ENCODE data around the gene BNC2.

BNC2 gene

GRCh38 chr9:16653491-16654399 lies 216.7 kb downstream of the BNC2 start:
- Histone ChIP-seq H3K9me3 (ENCODE audit: control insufficient read depth, insufficient read depth, low read depth, low read length) (no peaks in the 10 kb centered on the region), H3K4me1 (ENCODE audit: control insufficient read depth, insufficient read depth, low read length) (peaks cover 48% of the 10 kb centered on the region), H3K27me3 (ENCODE audit: control insufficient read depth, insufficient read depth, low read length) (no peaks in the 10 kb centered on the region), H3K9ac (ENCODE audit: low read length) (no peak overlapping the region), H3K4me3 (ENCODE audit: low read depth, low read length) (peak overlapping the region; percentile 11; the same call in 1 of the 2 replicates), H3K36me3 (ENCODE audit: control insufficient read depth, insufficient read depth, low read length) (no peaks in the 10 kb centered on the region), H3K27ac (ENCODE audit: low read depth, low read length) (peak overlapping the region; percentile 7; the same call in 1 of the 2 replicates)

- H3K27me3 ChIP-seq (ENCODE audit: control insufficient read depth, insufficient read depth, low read length) = no peaks in the 10 kb centered on the region
- H3K27ac ChIP-seq (ENCODE audit: low read depth, low read length) = 0 out of 2 replicates have a peak overlapping the region, but pooled peaks have one; percentile 34
- H3K4me1 ChIP-seq (ENCODE audit: control insufficient read depth, insufficient read depth, low read length) = peaks cover 48% of the 10 kb centered on the region
- H3K9ac ChIP-seq (ENCODE audit: low read length) = no peak overlapping the region
- no peaks in the 10 kb centered on the region for H3K36me3 ChIP-seq (ENCODE audit: control insufficient read depth, insufficient read depth, low read length)
- H3K9me3 ChIP-seq (ENCODE audit: control insufficient read depth, insufficient read depth, low read depth, low read length) = no peaks in the 10 kb centered on the region
- H3K4me3 ChIP-seq (ENCODE audit: low read depth, low read length) = no peak overlapping the region
These were observed 217.9 kb downstream of the BNC2 start for GRCh38 chr9:16652582-16652981.

GRCh38 chr9:16651446-16651964 lies 219.0 kb downstream of the BNC2 start:
- Histone ChIP-seq H3K27me3 (ENCODE audit: control insufficient read depth, insufficient read depth, low read length) (no peaks in the 10 kb centered on the region), H3K4me1 (ENCODE audit: control insufficient read depth, insufficient read depth, low read length) (peaks cover 47% of the 10 kb centered on the region), H3K9ac (ENCODE audit: low read length) (no peak overlapping the region), H3K9me3 (ENCODE audit: control insufficient read depth, insufficient read depth, low read depth, low read length) (no peaks in the 10 kb centered on the region), H3K36me3 (ENCODE audit: control insufficient read depth, insufficient read depth, low read length) (no peaks in the 10 kb centered on the region), H3K4me3 (ENCODE audit: low read depth, low read length) (no peak overlapping the region), H3K27ac (ENCODE audit: low read depth, low read length) (no peak overlapping the region)

- H3K27me3 ChIP-seq (ENCODE audit: control insufficient read depth, insufficient read depth, low read length) = no peaks in the 10 kb centered on the region
- no peak overlapping the region for H3K27ac ChIP-seq (ENCODE audit: low read depth, low read length)
- H3K36me3 ChIP-seq (ENCODE audit: control insufficient read depth, insufficient read depth, low read length) = no peaks in the 10 kb centered on the region
- H3K9me3 ChIP-seq (ENCODE audit: control insufficient read depth, insufficient read depth, low read depth, low read length) = no peaks in the 10 kb centered on the region
- H3K4me3 ChIP-seq (ENCODE audit: low read depth, low read length) = no peak overlapping the region
- peaks cover 5% of the 10 kb centered on the region; the same call in 1 of the 2 replicates for H3K4me1 ChIP-seq (ENCODE audit: control insufficient read depth, insufficient read depth, low read length)
- H3K9ac ChIP-seq (ENCODE audit: low read length) = no peak overlapping the region
These were observed 224.5 kb downstream of the BNC2 start for GRCh38 chr9:16645970-16646369.

DNA sequence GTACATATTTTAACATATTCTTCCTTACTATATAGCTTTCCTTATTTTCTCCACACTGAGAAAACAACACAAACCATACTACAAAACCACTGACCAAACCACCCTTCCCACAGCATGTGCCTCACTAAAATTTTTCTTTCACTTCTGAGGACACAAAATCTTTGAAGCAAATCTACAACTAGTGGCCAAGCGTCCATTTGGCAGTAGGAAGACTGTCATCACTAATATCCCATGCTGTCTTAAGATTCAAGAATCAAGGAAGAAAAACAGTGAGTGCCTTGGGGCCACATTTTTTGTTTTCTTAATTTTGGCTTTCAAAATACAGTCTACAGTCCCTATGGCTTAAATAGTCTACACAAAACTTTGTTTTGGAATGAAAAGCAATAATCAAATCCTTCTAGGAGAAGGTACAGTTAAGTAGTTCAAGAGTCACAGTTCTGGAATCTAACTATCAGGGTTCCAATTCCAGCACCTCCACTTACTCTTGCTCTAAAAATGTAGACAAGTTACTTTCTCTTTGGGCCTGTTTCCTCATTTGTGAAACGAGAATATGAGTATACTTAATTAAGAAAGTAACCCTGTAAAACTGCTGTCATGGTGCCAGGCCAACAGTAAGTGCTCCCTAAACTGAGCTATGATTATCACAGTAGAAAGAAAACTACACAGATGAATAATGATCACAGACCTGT lies 227.9 kb downstream of the BNC2 start:
- no peak overlapping the region for H3K27ac ChIP-seq (ENCODE audit: low read depth, low read length)
- no peaks in the 10 kb centered on the region for H3K36me3 ChIP-seq (ENCODE audit: control insufficient read depth, insufficient read depth, low read length)
- H3K4me1 ChIP-seq (ENCODE audit: control insufficient read depth, insufficient read depth, low read length) = peaks cover 13% of the 10 kb centered on the region
- H3K4me3 ChIP-seq (ENCODE audit: low read depth, low read length) = no peak overlapping the region
- H3K9me3 ChIP-seq (ENCODE audit: control insufficient read depth, insufficient read depth, low read depth, low read length) = no peaks in the 10 kb centered on the region
- no peak overlapping the region for H3K9ac ChIP-seq (ENCODE audit: low read length)
- H3K27me3 ChIP-seq (ENCODE audit: control insufficient read depth, insufficient read depth, low read length) = no peaks in the 10 kb centered on the region

DNA sequence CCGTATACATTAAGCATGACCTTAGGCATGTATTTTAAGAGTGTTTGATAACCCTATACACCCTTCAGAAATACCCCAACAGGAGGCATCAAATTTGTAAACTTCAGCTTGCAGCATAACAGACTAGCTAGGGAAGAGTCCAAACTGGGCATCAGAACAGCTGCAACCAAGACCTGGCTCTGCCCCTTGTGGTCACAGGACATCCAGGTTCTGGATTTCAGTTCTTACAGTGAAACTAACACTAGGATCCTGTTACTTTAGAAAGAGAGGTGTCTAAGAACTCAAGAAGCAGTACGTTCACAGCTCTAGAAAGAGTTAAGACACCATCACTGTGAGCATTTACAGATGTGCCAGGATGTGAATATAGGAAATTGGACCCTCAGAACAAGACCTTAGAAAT lies 229.8 kb downstream of the BNC2 start:
- Histone ChIP-seq H3K36me3 (ENCODE audit: control insufficient read depth, insufficient read depth, low read length) (no peaks in the 10 kb centered on the region), H3K27me3 (ENCODE audit: control insufficient read depth, insufficient read depth, low read length) (no peaks in the 10 kb centered on the region), H3K4me1 (ENCODE audit: control insufficient read depth, insufficient read depth, low read length) (peaks cover 20% of the 10 kb centered on the region), H3K27ac (ENCODE audit: low read depth, low read length) (no peak overlapping the region), H3K9ac (ENCODE audit: low read length) (no peak overlapping the region), H3K9me3 (ENCODE audit: control insufficient read depth, insufficient read depth, low read depth, low read length) (no peaks in the 10 kb centered on the region), H3K4me3 (ENCODE audit: low read depth, low read length) (no peak overlapping the region)

- H3K36me3 ChIP-seq (ENCODE audit: control insufficient read depth, insufficient read depth, low read length) = no peaks in the 10 kb centered on the region
- peaks cover 17% of the 10 kb centered on the region for H3K4me1 ChIP-seq (ENCODE audit: control insufficient read depth, insufficient read depth, low read length)
- H3K27ac ChIP-seq (ENCODE audit: low read depth, low read length) = no peak overlapping the region
- H3K9me3 ChIP-seq (ENCODE audit: control insufficient read depth, insufficient read depth, low read depth, low read length) = no peaks in the 10 kb centered on the region
- H3K9ac ChIP-seq (ENCODE audit: low read length) = no peak overlapping the region
- H3K4me3 ChIP-seq (ENCODE audit: low read depth, low read length) = no peak overlapping the region
- no peaks in the 10 kb centered on the region for H3K27me3 ChIP-seq (ENCODE audit: control insufficient read depth, insufficient read depth, low read length)
These were observed 230.8 kb downstream of the BNC2 start for GRCh38 chr9:16639644-16640043.

- H3K36me3 ChIP-seq (ENCODE audit: control insufficient read depth, insufficient read depth, low read length) = no peaks in the 10 kb centered on the region
- H3K9me3 ChIP-seq (ENCODE audit: control insufficient read depth, insufficient read depth, low read depth, low read length) = no peaks in the 10 kb centered on the region
- H3K27me3 ChIP-seq (ENCODE audit: control insufficient read depth, insufficient read depth, low read length) = no peaks in the 10 kb centered on the region
- H3K4me3 ChIP-seq (ENCODE audit: low read depth, low read length) = no peak overlapping the region
- no peak overlapping the region for H3K9ac ChIP-seq (ENCODE audit: low read length)
- H3K27ac ChIP-seq (ENCODE audit: low read depth, low read length) = peak overlapping the region; percentile 76
- H3K4me1 ChIP-seq (ENCODE audit: control insufficient read depth, insufficient read depth, low read length) = peaks cover 15% of the 10 kb centered on the region
These were observed 232.6 kb downstream of the BNC2 start for GRCh38 chr9:16637911-16638310.

GRCh38 chr9:16637218-16637617 lies 233.3 kb downstream of the BNC2 start:
- Histone ChIP-seq H3K9ac (ENCODE audit: low read length) (no peak overlapping the region), H3K9me3 (ENCODE audit: control insufficient read depth, insufficient read depth, low read depth, low read length) (no peaks in the 10 kb centered on the region), H3K27ac (ENCODE audit: low read depth, low read length) (peak overlapping the region; percentile 76), H3K4me3 (ENCODE audit: low read depth, low read length) (no peak overlapping the region), H3K4me1 (ENCODE audit: control insufficient read depth, insufficient read depth, low read length) (peaks cover 15% of the 10 kb centered on the region), H3K27me3 (ENCODE audit: control insufficient read depth, insufficient read depth, low read length) (no peaks in the 10 kb centered on the region), H3K36me3 (ENCODE audit: control insufficient read depth, insufficient read depth, low read length) (no peaks in the 10 kb centered on the region)

GRCh38 chr9:16633794-16634193 lies 236.7 kb downstream of the BNC2 start:
- Histone ChIP-seq H3K4me3 (ENCODE audit: low read depth, low read length) (no peak overlapping the region), H3K36me3 (ENCODE audit: control insufficient read depth, insufficient read depth, low read length) (no peaks in the 10 kb centered on the region), H3K9me3 (ENCODE audit: control insufficient read depth, insufficient read depth, low read depth, low read length) (no peaks in the 10 kb centered on the region), H3K27ac (ENCODE audit: low read depth, low read length) (no peak overlapping the region), H3K9ac (ENCODE audit: low read length) (no peak overlapping the region), H3K27me3 (ENCODE audit: control insufficient read depth, insufficient read depth, low read length) (no peaks in the 10 kb centered on the region), H3K4me1 (ENCODE audit: control insufficient read depth, insufficient read depth, low read length) (peaks cover 13% of the 10 kb centered on the region)

DNA sequence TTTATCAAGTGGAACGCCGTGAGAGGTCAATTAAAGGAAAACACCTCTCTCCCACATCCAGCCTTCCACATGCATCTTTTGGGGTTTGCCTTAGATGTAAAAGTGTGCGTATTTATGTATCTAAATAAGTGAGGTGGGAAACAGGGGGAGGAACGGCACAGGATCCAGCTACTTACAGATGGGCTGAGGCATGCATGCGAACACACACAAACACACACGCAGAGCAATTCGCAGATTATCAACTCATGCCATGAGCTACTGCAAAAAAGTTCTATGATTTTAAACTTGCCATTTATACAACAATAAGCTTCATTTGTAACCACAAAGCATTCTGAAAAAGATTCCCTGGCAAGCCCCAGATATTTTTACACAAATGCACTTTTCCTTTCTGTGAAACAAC lies 242.1 kb downstream of the BNC2 start:
- no peak overlapping the region for H3K27ac ChIP-seq (ENCODE audit: low read depth, low read length)
- peaks cover 46% of the 10 kb centered on the region for H3K4me1 ChIP-seq (ENCODE audit: control insufficient read depth, insufficient read depth, low read length)
- H3K9me3 ChIP-seq (ENCODE audit: control insufficient read depth, insufficient read depth, low read depth, low read length) = no peaks in the 10 kb centered on the region
- no peaks in the 10 kb centered on the region for H3K36me3 ChIP-seq (ENCODE audit: control insufficient read depth, insufficient read depth, low read length)
- peak overlapping the region; percentile 19 for H3K9ac ChIP-seq (ENCODE audit: low read length)
- H3K27me3 ChIP-seq (ENCODE audit: control insufficient read depth, insufficient read depth, low read length) = no peaks in the 10 kb centered on the region
- H3K4me3 ChIP-seq (ENCODE audit: low read depth, low read length) = no peak overlapping the region
